GM19438 (cell line): ENCODE data around the gene FKBP3.
"Not testable (repeated sequence)": the region's sequence is repeated elsewhere in the genome, so short reads cannot be mapped to it uniquely, and the experiment has no call there.

Experiments
- ATAC-seq: cut with Tn5 transposase; IDR thresholded peaks from one replicate; pipeline ENCODE4 v1.9.1; 2021; ENCODE audit warnings: low read depth; ENCODE audit not compliant: unreplicated experiment

FKBP3 gene

GRCh38 chr14:45114327-45114726 lies 20.0 kb downstream of the FKBP3 start:
- no peak for ATAC-seq

DNA sequence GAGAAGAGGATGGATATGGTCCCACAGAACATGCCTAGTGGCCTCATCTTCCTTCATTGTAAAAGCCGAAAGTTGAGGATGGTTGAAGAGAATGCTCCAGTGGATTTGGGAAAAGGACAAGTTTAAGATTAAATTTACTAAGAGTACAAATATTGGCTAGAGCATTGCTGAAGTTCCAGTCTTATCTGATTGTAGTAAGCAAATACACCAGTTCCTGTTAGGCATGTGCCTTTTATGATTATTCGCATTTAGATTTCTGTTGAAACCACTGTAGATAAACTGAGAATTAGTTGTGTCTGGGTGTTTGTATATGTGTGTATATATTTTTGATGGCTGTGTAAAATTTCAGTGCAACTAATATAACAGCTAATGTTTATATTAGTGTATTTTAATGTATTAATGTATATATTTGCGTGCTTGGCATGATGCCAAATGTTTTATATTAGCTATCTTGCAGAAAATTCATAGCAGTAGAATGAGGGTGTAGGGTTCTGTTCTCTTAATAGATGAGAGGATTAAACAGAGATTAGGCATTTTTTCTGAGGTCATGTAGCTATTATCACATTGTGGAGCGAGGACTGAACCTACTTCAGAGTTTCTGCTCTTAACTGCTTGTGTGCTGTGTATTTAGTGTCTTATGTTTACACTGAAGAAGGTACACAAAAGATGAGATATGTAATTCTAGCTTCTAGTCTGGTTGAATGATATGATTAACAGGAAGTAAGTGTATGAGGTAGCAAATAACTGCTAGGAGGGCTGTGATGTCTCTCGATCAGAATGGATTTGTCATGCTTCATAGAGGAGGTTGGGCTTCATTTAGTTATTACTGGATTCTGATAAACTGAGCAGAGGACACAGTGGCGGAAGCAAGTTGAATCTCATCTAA lies 21.1 kb downstream of the FKBP3 start:
- no peak for ATAC-seq

- no peak for ATAC-seq
These were observed 29.7 kb downstream of the FKBP3 start for GRCh38 chr14:45104561-45104960.

GRCh38 chr14:45103806-45104205 lies 30.5 kb downstream of the FKBP3 start:
- ATAC-seq = no peak

GRCh38 chr14:45096218-45096617 lies 38.1 kb downstream of the FKBP3 start:
- ATAC-seq = no peak

DNA sequence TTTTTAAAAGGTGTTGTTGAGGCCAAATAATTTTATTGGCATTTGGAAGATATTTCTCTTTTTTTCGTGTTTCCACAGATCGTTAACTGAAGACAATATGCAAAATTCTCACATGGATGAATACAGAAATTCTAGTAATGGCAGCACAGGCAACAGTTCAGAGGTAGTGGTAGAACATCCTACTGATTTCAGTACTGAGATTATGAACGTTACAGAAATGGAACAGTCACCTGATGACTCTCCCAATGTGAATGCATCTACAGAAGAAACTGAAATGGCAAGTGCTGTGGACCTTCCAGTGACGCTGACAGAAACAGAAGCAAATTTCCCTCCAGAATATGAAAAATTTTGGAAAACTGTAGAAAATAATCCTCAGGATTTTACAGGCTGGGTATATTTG lies 39.1 kb downstream of the FKBP3 start:
- no peak for ATAC-seq

- ATAC-seq = no peak
These were observed 40.0 kb downstream of the FKBP3 start for GRCh38 chr14:45094275-45094674.

- no peak for ATAC-seq
These were observed 42.6 kb downstream of the FKBP3 start for GRCh38 chr14:45091710-45092109.

DNA sequence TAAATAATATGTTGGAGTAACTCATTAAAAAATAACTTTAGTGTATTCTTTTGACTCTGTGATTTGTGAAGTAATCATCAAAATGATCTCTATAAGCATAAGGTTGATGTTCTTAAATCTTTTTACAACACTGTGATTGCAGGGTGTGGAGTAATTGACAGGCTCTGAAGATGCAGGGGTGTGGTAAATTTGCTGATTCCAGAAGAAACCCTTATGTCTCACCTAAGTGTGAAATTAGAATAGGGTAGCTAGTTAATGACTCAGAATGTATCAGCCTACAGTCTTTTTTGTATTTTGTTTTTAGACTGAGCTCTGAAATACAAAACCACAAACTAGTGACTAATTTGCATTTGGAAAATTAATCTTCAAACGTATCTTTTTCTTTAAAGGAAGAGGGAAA lies 44.5 kb downstream of the FKBP3 start:
- ATAC-seq = no peak

DNA sequence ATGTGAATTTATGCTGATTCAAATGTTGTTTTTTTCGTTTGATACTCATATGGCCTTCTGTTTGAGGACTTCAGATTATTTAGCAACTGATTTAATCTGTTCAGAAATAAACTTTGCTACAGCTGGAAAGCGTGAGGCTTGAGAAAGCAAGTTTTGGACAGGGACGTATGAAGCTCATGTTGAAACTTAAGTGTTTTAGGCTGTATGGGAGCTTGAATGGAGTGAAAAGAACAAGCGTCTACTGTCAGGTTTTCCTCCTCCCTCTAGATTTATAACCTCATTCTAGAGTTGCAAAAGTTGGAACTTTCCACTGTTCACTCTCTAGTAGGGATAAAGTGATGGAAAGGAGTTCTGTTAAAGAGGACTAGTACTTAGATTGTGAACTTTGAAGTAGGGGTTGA lies 49.3 kb downstream of the FKBP3 start:
- no peak for ATAC-seq

GRCh38 chr14:45083976-45084722 lies 50.1 kb downstream of the FKBP3 start, which contains the start of gene PRPF39:
Gene PRPF39 (plus strand): TSS chr14:45084116. CDS start chr14:45095240, 11,124 bp downstream.
- ATAC-seq = peak; percentile 85

- peak; percentile 5 for ATAC-seq
These were observed 50.7 kb downstream of the FKBP3 start for GRCh38 chr14:45083617-45083975.

DNA sequence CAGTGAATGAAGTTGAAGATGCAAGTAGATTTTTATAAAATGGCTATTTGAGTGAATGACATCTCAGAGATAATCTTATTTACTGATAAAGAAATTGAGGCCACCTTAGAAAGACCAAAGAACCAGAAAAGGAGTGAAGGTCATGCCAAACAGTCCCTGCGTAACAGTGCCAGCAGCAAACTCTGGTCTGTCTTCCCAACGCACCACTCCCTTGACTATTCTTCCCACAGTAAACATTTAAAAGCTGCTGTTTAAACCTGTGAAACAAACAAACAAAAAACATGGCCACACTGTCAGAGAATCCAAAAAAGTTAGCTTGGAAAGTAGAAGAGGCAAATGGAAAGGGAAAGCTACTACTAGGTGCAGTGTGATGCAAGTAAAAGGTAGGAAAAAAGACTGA lies 51.9 kb downstream of the FKBP3 start:
- no peak for ATAC-seq

GRCh38 chr14:45081096-45081495 lies 53.2 kb downstream of the FKBP3 start:
- ATAC-seq = not testable (repeated sequence)

GRCh38 chr14:45080416-45080968 lies 53.8 kb downstream of the FKBP3 start:
- ATAC-seq = not testable (repeated sequence)

- ATAC-seq = no peak
These were observed 56.0 kb downstream of the FKBP3 start for GRCh38 chr14:45078323-45078722.

DNA sequence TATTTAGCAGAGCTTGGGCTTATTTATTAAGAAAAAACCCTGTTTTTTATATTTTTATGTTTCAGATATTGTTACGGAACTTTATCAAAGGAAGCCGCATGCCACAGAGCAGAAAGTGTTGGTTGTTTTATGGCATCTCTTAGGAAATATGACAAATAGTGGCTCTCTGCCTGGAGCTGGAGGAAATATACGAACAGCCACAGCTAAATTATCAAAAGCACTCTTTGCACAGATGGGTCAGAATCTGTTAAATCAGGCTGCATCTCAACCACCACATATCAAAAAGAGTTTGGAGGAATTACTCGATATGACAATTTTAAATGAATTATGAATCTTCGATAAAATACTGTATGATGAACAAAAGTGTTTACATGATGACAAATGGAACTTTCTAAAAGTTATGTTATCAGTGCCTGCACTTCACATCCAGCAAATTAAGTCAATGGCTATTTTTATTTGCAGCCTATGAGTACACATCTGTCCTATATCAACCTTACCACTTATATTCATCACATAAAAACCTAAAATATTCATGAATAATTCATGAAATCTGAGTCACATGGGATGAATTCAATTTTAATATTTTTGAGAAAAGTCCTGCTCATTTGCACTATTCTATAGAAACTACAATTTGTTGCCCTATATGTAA lies 60.9 kb downstream of the FKBP3 start:
- ATAC-seq = no peak

- ATAC-seq = no peak
These were observed 62.2 kb downstream of the FKBP3 start for GRCh38 chr14:45072126-45072525.

- no peak for ATAC-seq
These were observed 64.1 kb downstream of the FKBP3 start for GRCh38 chr14:45070215-45070614.

- no peak for ATAC-seq
These were observed 65.9 kb downstream of the FKBP3 start for GRCh38 chr14:45068396-45068795.

- ATAC-seq = no peak
These were observed 67.6 kb downstream of the FKBP3 start for GRCh38 chr14:45066667-45067066.
